Gastrocnemius medialis (tissue), 4 donors: ENCODE data around the gene OR51L1. TPM values are rescaled to one million over a fixed set of nuclear protein-coding genes. Genes with fewer than 3 reads are reported as not detected.

Experiments used
- ATAC-seq, 2 donors: fragments of 150-250 bp; one replicate each; pipeline ENCODE4 v1.9.1; 2016
- DNase-seq, 2 donors: peaks; one replicate each; pipeline ENCODE4 v3.0.0-alpha.2; 2019
- H3K27ac ChIP-seq, 4 donors: fragments of 200-600 bp; sonication (generic); 1 replicate in 1 of 4; 2 replicates in 3 of 4; pipeline ENCODE4 v1.5.1; 2016 to 2018; ENCODE audit warnings: mild to moderate bottlenecking in 2 of 4, moderate library complexity in 1 of 4
- H3K27me3 ChIP-seq, 3 donors: fragments of 200-600 bp; sonication (generic) in 2 of 3; 1 replicate in 1 of 3; 2 replicates in 2 of 3; pipeline versions ENCODE4 v1.5.1 to v1.6.0; 2016 to 2019; ENCODE audit warnings: mild to moderate bottlenecking in 1 of 3, moderate library complexity in 1 of 3
- H3K36me3 ChIP-seq, 2 donors: fragments of 200-600 bp; sonication (generic) in 1 of 2; one replicate each; pipeline ENCODE4 v1.5.1; 2017 to 2018
- H3K4me1 ChIP-seq, 2 donors: fragments of 200-600 bp; sonication (generic) in 1 of 2; one replicate each; pipeline ENCODE4 v1.5.1; 2016 to 2017; ENCODE audit warnings: mild to moderate bottlenecking in 2 of 2
- H3K4me3 ChIP-seq, 4 donors: fragments of 200-600 bp; sonication (generic) in 3 of 4; 1 replicate in 1 of 4; 2 replicates in 3 of 4; pipeline ENCODE4 v1.5.1; 2016 to 2019; ENCODE audit warnings: mild to moderate bottlenecking in 2 of 4
- H3K9me3 ChIP-seq, 3 donors: fragments of 200-600 bp; sonication (generic) in 2 of 3; 1 replicate in 1 of 3; 2 replicates in 2 of 3; pipeline ENCODE4 v1.5.1; 2016 to 2019
- POLR2A ChIP-seq, 2 donors: fragments of 450-650 bp; IDR thresholded peaks; one replicate each; pipeline ENCODE4 v1.6.1; 2017; ENCODE audit warnings: antibody characterized with exemption in 2 of 2, mild to moderate bottlenecking in 2 of 2, moderate library complexity in 2 of 2
- in situ Hi-C, 4 donors: fragments of 200-750 bp; cut with MboI; loops; one replicate each; pipeline versions ENCODE4 v1.15.0 to v1.8.0; 2017; ENCODE audit warnings: low sequenced_read_pairs in 4 of 4
- intact Hi-C: fragments of 100-400 bp; cut with DNase I; formaldehyde crosslinking; loops from one replicate; pipeline ENCODE4 v1.15.1; 2023; ENCODE audit warnings: low total_unique reads
- total RNA-seq, 4 donors: library from RNA; depleted of rRNA; stranded (reverse); fragments of >200 nt; gene quantifications; one replicate each; pipeline versions ENCODE4 v1.1.0 to v1.2.3, GENCODE V29; 2016
- TF ChIP-seq, protein P1 (sequence below), 5 experiments: fragments of 450-650 bp in 3 of 5; fragments of 200-600 bp in 2 of 5; sonication (generic) in 2 of 5; IDR thresholded peaks in 4 of 5; conservative IDR thresholded peaks in 1 of 5; 1 replicate in 4 of 5; 2 replicates in 1 of 5; pipeline ENCODE4 v1.5.1; 2016 to 2019; ENCODE audit warnings: antibody characterized with exemption in 5 of 5, mild to moderate bottlenecking in 3 of 5, moderate library complexity in 3 of 5

The OR51L1 gene
- total RNA-seq, 4 donors from 2014 or later, result not detected

DNA sequence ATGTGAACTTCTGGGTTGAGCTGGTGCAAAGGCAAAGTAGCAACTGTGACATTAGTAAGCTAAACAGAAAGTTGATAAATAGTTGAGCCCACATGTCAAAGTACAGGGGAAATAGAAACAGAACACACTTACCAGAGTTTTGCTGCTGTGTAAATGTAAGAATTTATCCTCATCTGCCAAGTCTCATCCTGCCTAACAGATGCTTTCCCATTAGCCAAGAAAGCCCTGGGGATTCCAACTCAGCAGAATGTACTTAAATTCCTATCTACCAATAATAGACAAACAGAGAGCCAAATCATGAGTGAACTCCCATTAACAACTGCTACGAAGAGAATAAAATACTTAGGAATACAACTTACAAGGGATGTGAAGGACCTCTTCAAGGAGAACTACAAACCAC lies 31.8 kb upstream of the OR51L1 start:
- TF ChIP-seq POLR2A (IDR thresholded peaks at IDR 0.05), result no peak
- TF ChIP-seq, protein P1, sequence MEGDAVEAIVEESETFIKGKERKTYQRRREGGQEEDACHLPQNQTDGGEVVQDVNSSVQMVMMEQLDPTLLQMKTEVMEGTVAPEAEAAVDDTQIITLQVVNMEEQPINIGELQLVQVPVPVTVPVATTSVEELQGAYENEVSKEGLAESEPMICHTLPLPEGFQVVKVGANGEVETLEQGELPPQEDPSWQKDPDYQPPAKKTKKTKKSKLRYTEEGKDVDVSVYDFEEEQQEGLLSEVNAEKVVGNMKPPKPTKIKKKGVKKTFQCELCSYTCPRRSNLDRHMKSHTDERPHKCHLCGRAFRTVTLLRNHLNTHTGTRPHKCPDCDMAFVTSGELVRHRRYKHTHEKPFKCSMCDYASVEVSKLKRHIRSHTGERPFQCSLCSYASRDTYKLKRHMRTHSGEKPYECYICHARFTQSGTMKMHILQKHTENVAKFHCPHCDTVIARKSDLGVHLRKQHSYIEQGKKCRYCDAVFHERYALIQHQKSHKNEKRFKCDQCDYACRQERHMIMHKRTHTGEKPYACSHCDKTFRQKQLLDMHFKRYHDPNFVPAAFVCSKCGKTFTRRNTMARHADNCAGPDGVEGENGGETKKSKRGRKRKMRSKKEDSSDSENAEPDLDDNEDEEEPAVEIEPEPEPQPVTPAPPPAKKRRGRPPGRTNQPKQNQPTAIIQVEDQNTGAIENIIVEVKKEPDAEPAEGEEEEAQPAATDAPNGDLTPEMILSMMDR (IDR thresholded peaks at IDR 0.05 in 4 of 5, conservative IDR thresholded peaks at IDR 0.05 in 1 of 5), result no peak
- Histone ChIP-seq H3K4me3 (no peak overlapping the region), H3K4me1 (no peaks in the 10 kb centered on the region), H3K36me3 (no peaks in the 10 kb centered on the region), H3K27me3 (no peaks in the 10 kb centered on the region), H3K9me3 (no peaks in the 10 kb centered on the region), H3K27ac (no peak overlapping the region)
- in situ Hi-C loops, result no loop called here
- no peak for ATAC-seq
- DNase-seq, result no peak
- intact Hi-C loops, result no loop called here

DNA sequence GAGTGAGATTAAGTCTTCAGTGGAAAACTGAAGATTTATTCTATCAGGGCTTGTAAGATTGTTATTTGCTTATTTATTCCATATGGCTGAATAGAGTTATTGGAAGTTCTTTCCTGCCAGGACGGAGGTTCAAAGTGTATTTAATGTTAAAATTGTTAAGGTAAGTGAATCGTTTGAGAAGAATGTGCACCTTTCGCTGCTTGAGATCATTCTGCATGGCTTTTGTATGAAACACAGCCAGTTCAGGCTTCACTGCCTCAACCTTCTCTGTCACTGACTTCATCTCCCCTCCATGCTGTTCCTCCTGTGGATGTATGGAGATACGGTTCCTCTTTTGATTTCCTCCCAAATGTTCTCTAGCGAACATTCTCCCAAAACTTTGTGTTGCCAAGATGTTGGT lies 19.2 kb upstream of the OR51L1 start:
- in situ Hi-C loops (loop anchor here in 1 of 4 donors (25.0 kb wide), 1 partner anchor 338 kb away; the partner anchor contains the start of genes OR51D1 and OR51E1), intact Hi-C loops (no loop called here)
- no peaks in the 10 kb centered on the region for H3K27me3 ChIP-seq
- H3K9me3 ChIP-seq, result no peaks in the 10 kb centered on the region
- H3K36me3 ChIP-seq, result no peaks in the 10 kb centered on the region
- no peak for ATAC-seq
- H3K27ac ChIP-seq, result no peak overlapping the region
- H3K4me1 ChIP-seq, result no peaks in the 10 kb centered on the region
- no peak for DNase-seq
- H3K4me3 ChIP-seq, result no peak overlapping the region
- TF ChIP-seq, protein P1 (IDR thresholded peaks at IDR 0.05 in 4 of 5, conservative IDR thresholded peaks at IDR 0.05 in 1 of 5), result no peak
- TF ChIP-seq POLR2A (IDR thresholded peaks at IDR 0.05), result no peak

DNA sequence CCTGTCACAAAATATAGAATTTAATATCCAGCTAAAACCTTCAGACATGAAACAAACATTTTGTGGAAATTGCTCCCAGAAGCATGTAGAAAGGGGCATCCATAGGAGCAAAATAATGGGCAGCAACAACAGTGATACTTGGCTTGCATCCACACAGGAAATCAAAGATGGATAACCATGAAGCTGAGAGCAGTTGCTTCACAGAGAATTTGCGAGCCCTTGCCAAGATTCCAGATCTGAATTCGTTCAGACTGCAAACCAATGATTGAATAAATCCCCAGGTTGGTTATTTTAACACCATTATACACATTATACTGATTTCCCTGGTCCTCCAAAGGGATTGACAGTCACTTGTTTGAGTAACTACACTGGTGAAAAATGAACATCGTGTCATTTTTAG lies 15.6 kb upstream of the OR51L1 start:
- no peaks in the 10 kb centered on the region for H3K9me3 ChIP-seq
- in situ Hi-C loops (loop anchor here in 1 of 4 donors (25.0 kb wide), 1 partner anchor 342 kb away; the partner anchor contains the start of genes OR51D1 and OR51E1), intact Hi-C loops (no loop called here)
- TF ChIP-seq, protein P1 (IDR thresholded peaks at IDR 0.05 in 4 of 5, conservative IDR thresholded peaks at IDR 0.05 in 1 of 5), result no peak
- TF ChIP-seq POLR2A (IDR thresholded peaks at IDR 0.05), result no peak
- no peaks in the 10 kb centered on the region for H3K36me3 ChIP-seq
- H3K4me3 ChIP-seq, result no peak overlapping the region
- H3K27me3 ChIP-seq, result no peaks in the 10 kb centered on the region
- no peak for DNase-seq
- H3K27ac ChIP-seq, result no peak overlapping the region
- H3K4me1 ChIP-seq, result no peaks in the 10 kb centered on the region
- ATAC-seq, result no peak

DNA sequence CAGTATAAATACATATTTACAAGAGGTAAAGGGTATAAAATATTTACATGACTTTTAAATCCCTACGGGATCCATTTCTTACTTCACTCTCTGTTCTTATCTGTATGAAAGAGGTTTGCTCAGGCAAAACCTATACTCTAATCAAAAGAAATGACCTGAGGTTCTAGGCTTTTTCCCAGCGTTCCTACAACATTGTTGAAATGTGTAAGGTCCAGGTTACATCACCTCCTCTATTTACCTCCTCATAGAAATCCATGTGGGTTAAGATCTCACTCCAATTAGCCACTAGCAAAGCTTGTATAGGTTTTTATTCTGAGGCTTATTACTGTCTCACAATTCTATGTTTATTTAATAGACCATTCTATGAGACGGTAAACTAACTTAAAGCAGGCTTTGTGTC lies 12.0 kb upstream of the OR51L1 start:
- no peak for ATAC-seq
- TF ChIP-seq, protein P1 (IDR thresholded peaks at IDR 0.05 in 4 of 5, conservative IDR thresholded peaks at IDR 0.05 in 1 of 5), result no peak
- no peak for TF ChIP-seq POLR2A (IDR thresholded peaks at IDR 0.05)
- Histone ChIP-seq H3K27ac (no peak overlapping the region), H3K9me3 (no peaks in the 10 kb centered on the region), H3K4me3 (no peak overlapping the region), H3K4me1 (no peaks in the 10 kb centered on the region), H3K27me3 (no peaks in the 10 kb centered on the region), H3K36me3 (no peaks in the 10 kb centered on the region)
- intact Hi-C loops, result no loop called here
- in situ Hi-C loops, result loop anchor here in 1 of 4 donors (25.0 kb wide), 1 partner anchor 345 kb away; the partner anchor contains the start of genes OR51D1 and OR51E1
- DNase-seq, result no peak

DNA sequence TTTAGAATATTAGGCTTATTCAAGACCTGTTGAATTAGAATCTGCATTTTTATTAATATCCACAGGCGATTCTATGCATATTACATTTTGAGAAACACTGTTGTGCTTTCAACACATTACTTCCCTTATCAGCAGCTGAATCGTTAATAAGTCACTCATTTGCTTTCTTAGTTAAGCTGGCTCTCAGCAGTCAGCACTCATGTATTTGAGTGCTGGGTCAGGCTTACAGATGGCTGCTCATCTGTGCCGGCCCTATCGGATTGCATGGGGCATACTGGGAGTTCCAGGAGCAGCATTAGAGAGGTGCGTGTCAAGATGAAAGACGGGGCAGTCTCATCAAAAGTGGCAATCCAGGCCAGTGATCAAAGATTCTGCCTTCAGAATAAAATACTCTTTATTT lies 10.8 kb upstream of the OR51L1 start:
- Histone ChIP-seq H3K27ac (no peak overlapping the region), H3K27me3 (no peaks in the 10 kb centered on the region), H3K4me1 (no peaks in the 10 kb centered on the region), H3K9me3 (no peaks in the 10 kb centered on the region), H3K36me3 (no peaks in the 10 kb centered on the region), H3K4me3 (no peak overlapping the region)
- in situ Hi-C loops, result loop anchor here in 1 of 4 donors (25.0 kb wide), 1 partner anchor 347 kb away; the partner anchor contains the start of genes OR51D1 and OR51E1
- ATAC-seq (no peak), DNase-seq (no peak)
- TF ChIP-seq, protein P1 (IDR thresholded peaks at IDR 0.05 in 4 of 5, conservative IDR thresholded peaks at IDR 0.05 in 1 of 5), result no peak
- TF ChIP-seq POLR2A (IDR thresholded peaks at IDR 0.05), result no peak
- intact Hi-C loops, result no loop called here
